SW480 (cell line): ENCODE results near the gene MYEOV.

Experiments used
- DNase-seq: peaks from one replicate; pipeline ENCODE4 v3.0.0-alpha.2; 2016; ENCODE audit warnings: low spot score

Gene MYEOV

DNA sequence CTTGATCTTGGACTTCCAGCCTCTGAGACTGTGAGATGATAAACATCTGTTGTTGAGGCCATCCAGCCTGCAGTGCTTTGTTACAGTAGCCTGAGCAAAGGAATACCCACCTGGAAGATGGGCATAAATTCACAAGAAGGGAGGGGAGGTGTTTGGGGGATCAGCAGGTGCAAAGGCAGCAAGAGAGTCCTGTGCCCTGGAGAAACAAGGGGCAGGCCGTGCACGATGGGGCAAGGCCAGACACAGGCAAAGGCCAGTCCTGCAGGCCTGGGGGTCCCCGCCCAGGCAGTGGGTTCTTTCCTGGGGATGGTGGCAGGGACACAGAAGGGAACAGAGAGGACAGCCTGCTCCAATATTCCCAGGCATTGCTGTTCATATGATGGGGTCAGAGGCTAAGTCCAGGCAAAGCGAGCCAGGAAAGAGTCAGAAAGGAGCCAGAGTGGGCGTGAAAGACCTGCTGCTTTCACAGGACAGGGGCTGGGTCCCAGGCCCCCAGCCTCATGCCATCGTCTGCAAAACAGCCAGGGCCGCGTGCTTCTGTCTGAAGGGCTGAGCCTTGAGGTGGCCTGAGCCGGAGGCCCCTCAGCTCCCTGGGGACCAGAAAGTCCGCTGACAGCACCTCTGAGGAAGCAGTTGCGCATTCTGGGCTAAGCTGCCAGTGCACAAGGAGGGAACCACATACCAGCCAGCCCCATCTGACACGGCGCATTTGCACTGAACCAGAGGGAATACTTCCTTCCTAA lies 48.8 kb downstream of the MYEOV start:
- DNase-seq: no peak

DNA sequence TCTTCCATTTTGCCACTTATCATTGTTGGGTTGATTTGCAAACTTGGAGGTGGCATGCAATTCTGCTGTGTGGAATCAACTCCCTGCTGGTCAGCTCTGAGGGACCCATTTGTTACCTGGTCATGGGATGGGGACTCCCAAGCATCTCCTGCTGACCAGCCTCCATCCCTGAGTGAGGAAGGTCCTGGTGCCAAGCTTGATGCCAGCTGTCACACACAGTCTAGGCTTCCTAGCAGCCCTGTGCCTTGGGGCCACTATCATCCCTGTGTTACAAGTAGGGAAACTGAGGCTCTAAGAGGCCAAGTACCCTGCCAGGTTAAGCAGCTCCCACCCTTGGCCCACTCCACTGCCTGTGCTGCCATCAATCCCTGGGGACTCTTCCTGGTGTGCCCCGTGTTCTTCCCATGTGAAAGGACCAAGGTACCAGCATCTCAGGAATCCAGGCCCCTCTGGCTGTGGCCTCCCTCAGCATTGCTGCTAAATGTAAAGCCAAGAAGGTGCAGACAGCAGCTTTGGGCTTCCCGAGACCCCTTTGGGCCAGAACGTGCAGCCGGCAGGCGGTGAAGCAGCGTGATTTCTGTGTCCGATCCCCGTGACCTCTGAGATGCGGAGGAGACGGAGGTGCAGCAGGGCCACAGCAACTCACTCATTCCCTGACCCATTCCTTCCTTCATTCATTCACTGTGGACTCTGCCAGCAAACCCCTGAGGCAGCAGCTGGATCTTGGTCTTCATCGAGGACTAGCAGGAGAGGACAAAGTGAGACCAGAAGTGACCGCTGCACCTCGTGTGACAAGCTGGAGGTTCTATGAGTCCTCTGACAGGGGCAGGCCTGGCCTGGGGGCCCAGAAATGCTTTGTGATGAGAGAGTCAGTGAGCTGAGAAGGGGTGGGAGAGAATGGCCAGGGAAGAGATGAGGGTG lies 49.7 kb downstream of the MYEOV start:
- no peak for DNase-seq

DNA sequence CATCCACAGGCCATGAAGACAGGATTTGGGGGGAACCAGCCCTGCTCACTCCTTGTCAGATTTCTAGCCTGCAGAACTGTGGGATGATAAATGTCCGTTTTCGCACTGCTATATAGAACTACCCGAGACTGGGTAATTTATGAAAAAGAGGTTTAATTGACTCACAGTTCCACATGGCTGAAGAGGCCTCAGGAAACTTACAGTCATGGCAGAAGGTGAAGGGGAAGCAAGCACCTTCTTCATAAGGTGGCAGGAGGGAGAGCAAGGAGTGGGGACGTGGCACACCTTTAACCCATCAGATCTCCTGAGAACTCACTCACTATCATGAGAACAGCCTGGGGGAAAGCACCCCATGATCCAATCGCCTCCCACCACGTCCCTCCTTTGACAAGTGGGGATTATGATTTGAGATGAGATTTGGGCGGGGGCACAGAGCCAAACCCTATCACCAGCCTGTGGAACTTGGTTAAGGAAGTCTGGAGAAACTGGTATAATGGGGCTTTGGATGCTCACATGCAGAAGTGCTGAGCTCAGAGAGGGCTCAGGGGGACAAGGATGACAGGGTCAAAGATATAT lies 50.7 kb downstream of the MYEOV start:
- no peak for DNase-seq
